Neutrophil (primary cell): ENCODE data around the gene LPP.
A peak's percentile ranks its signal among the peaks of the same experiment; 100 is the strongest.

Experiments
- H3K27ac ChIP-seq: fragments of 200-600 bp; sonication (generic); 2 replicates; pipeline ENCODE4 v1.5.1; 2016; ENCODE audit warnings: mild to moderate bottlenecking, moderate library complexity
- H3K27me3 ChIP-seq: fragments of 200-600 bp; sonication (generic); 2 replicates; pipeline ENCODE4 v1.6.0; 2016; ENCODE audit warnings: mild to moderate bottlenecking
- H3K36me3 ChIP-seq: fragments of 200-600 bp; sonication (generic); 2 replicates; pipeline ENCODE4 v1.5.1; 2017
- H3K4me1 ChIP-seq, 2 experiments: fragments of 200-600 bp in 1 of 2; sonication (generic) in 1 of 2; 1 replicate in 1 of 2; 2 replicates in 1 of 2; pipeline versions ENCODE4 v1.5.1 to v1.6.1; 2013 to 2016; ENCODE audit warnings: low read depth in 1 of 2, low read length in 1 of 2, mild to moderate bottlenecking in 1 of 2, moderate library complexity in 1 of 2; ENCODE audit not compliant: control insufficient read depth in 1 of 2, insufficient read depth in 1 of 2
- H3K4me3 ChIP-seq, 2 experiments: fragments of 200-600 bp in 1 of 2; sonication (generic) in 1 of 2; 1 replicate in 1 of 2; 2 replicates in 1 of 2; pipeline ENCODE4 v1.5.1; 2013 to 2016; ENCODE audit warnings: low read depth in 1 of 2, low read length in 1 of 2, mild to moderate bottlenecking in 1 of 2, moderate library complexity in 1 of 2
- H3K9me3 ChIP-seq: fragments of 200-600 bp; sonication (generic); 2 replicates; pipeline ENCODE4 v1.5.1; 2016
- TF ChIP-seq, protein P1 (sequence below): fragments of 200-600 bp; sonication (generic); IDR thresholded peaks from 2 replicates; pipeline ENCODE4 v1.5.1; 2016; ENCODE audit warnings: antibody characterized with exemption

LPP gene

DNA sequence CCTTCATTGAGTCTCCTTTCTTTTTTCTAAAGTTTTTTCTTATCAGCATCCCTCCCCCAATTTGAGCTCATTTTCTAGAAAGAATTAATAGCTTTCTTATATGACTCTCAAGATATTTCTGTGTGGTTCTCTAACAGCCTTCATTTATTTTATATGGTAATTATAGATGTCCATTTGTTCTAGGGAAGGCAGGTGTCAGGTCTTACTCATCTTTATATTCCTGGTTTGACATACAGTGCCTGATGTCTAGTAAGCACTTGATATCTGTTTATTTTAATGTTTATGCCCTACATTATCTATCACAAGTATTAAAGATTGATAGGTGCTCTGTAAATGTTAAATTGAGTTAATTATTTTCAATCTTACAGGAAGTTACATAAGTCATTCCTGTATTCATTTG is 591.1 kb downstream of the LPP start:
- TF ChIP-seq, protein P1, sequence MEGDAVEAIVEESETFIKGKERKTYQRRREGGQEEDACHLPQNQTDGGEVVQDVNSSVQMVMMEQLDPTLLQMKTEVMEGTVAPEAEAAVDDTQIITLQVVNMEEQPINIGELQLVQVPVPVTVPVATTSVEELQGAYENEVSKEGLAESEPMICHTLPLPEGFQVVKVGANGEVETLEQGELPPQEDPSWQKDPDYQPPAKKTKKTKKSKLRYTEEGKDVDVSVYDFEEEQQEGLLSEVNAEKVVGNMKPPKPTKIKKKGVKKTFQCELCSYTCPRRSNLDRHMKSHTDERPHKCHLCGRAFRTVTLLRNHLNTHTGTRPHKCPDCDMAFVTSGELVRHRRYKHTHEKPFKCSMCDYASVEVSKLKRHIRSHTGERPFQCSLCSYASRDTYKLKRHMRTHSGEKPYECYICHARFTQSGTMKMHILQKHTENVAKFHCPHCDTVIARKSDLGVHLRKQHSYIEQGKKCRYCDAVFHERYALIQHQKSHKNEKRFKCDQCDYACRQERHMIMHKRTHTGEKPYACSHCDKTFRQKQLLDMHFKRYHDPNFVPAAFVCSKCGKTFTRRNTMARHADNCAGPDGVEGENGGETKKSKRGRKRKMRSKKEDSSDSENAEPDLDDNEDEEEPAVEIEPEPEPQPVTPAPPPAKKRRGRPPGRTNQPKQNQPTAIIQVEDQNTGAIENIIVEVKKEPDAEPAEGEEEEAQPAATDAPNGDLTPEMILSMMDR, result no peak
- H3K9me3 ChIP-seq, result no peaks in the 10 kb centered on the region
- H3K36me3 ChIP-seq, result no peaks in the 10 kb centered on the region
- H3K4me3 ChIP-seq, result no peak overlapping the region
- no peaks in the 10 kb centered on the region for H3K4me1 ChIP-seq
- H3K27me3 ChIP-seq, result no peaks in the 10 kb centered on the region
- no peak overlapping the region for H3K27ac ChIP-seq

- no peaks in the 10 kb centered on the region for H3K4me1 ChIP-seq
- H3K4me3 ChIP-seq, result no peak overlapping the region
- H3K27me3 ChIP-seq, result no peaks in the 10 kb centered on the region
- TF ChIP-seq, protein P1, result no peak
- H3K9me3 ChIP-seq, result no peaks in the 10 kb centered on the region
- no peaks in the 10 kb centered on the region for H3K36me3 ChIP-seq
- H3K27ac ChIP-seq, result no peak overlapping the region
Observed at GRCh38 chr3:188746291-188746783, 592.4 kb downstream of the LPP start.

DNA sequence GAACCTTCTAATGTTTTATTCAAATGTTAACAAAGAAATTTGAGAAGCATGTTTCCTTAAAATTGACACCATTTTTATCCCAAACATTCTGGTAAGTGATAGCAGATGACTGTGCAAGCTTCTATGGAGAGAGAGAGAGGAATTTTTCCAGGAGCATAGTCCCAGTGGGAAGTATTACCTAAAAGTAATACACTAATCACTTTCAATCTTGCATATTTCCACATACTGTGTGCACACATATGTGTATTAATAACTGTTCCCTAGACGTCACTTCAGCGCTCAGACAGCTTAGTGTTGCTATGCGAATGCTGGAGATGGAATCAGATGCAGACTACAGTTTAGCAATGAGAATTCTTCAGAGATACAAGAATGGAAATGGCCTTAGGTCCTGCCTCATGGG is 593.5 kb downstream of the LPP start:
- no peaks in the 10 kb centered on the region for H3K4me1 ChIP-seq
- TF ChIP-seq, protein P1, result no peak
- H3K27me3 ChIP-seq, result no peaks in the 10 kb centered on the region
- H3K4me3 ChIP-seq, result no peak overlapping the region
- H3K36me3 ChIP-seq, result no peaks in the 10 kb centered on the region
- H3K27ac ChIP-seq, result no peak overlapping the region
- H3K9me3 ChIP-seq, result no peaks in the 10 kb centered on the region

- no peaks in the 10 kb centered on the region for H3K4me1 ChIP-seq
- no peaks in the 10 kb centered on the region for H3K9me3 ChIP-seq
- H3K27me3 ChIP-seq, result no peaks in the 10 kb centered on the region
- TF ChIP-seq, protein P1, result peak; percentile 66
- H3K27ac ChIP-seq, result no peak overlapping the region
- no peak overlapping the region for H3K4me3 ChIP-seq
- no peaks in the 10 kb centered on the region for H3K36me3 ChIP-seq
Observed at GRCh38 chr3:188749010-188749617, 595.2 kb downstream of the LPP start.

GRCh38 chr3:188749830-188750229 is 595.9 kb downstream of the LPP start:
- Histone ChIP-seq H3K27me3 (no peaks in the 10 kb centered on the region), H3K9me3 (no peaks in the 10 kb centered on the region), H3K4me3 (no peak overlapping the region), H3K4me1 (no peaks in the 10 kb centered on the region), H3K27ac (no peak overlapping the region), H3K36me3 (no peaks in the 10 kb centered on the region)
- TF ChIP-seq, protein P1, result no peak
